HepG2 (cell line): ENCODE data around the gene MTCL1. TPM values are rescaled to one million over a fixed set of nuclear protein-coding genes. Genes with fewer than 3 reads are reported as not detected.

Experiments used
- ATRX ChIP-seq: sonication (generic); formaldehyde crosslinking; IDR thresholded peaks from 2 replicates; pipeline ENCODE4 v1.4.0; 2020; ENCODE audit warnings: missing genetic modification reagents, borderline replicate concordance
- FOSL2 ChIP-seq: sonication (generic); formaldehyde crosslinking; IDR thresholded peaks from 2 replicates; pipeline ENCODE4 v1.4.0; 2020; ENCODE audit warnings: missing genetic modification reagents
- FOXA3 ChIP-seq: IDR thresholded peaks from 2 replicates; pipeline ENCODE4 v1.6.1; 2016; ENCODE audit warnings: missing genetic modification reagents, missing compliant biosample characterization
- KMT2B ChIP-seq: IDR thresholded peaks from 2 replicates; pipeline ENCODE4 v1.6.1; 2016; ENCODE audit warnings: missing genetic modification reagents, missing compliant biosample characterization
- POLR2A ChIP-seq, 2 experiments: IDR thresholded peaks; 2 replicates each; pipeline ENCODE4 v1.6.1; 2011; ENCODE audit warnings: low read depth in 2 of 2, low read length in 2 of 2, mild to moderate bottlenecking in 1 of 2, moderate library complexity in 1 of 2; ENCODE audit not compliant: insufficient read depth in 1 of 2
- RXRA ChIP-seq: sonication (generic); formaldehyde crosslinking; IDR thresholded peaks from 2 replicates; pipeline ENCODE4 v1.5.1; 2020; ENCODE audit warnings: missing genetic modification reagents
- TEAD3 ChIP-seq: optimal IDR thresholded peaks from 2 replicates; pipeline ENCODE3; 2016; ENCODE audit warnings: borderline replicate concordance
- ZFX ChIP-seq: sonication (generic); formaldehyde crosslinking; IDR thresholded peaks from 2 replicates; pipeline ENCODE4 v1.4.0; 2020; ENCODE audit warnings: mild to moderate bottlenecking, low read depth, missing genetic modification reagents, moderate library complexity
- ZNF12 ChIP-seq: sonication (generic); formaldehyde crosslinking; IDR thresholded peaks from 2 replicates; pipeline ENCODE4 v1.5.0; 2020; ENCODE audit warnings: missing genetic modification reagents
- ZNF468 ChIP-seq: sonication (generic); formaldehyde crosslinking; IDR thresholded peaks from 2 replicates; pipeline ENCODE4 v1.8.0; 2022; ENCODE audit warnings: mild to moderate bottlenecking, moderate library complexity, missing genetic modification reagents
- polyA plus RNA-seq, 8 experiments: library from polyadenylated mRNA; depleted of rRNA in 3 of 8; stranded (reverse) in 7 of 8; unstranded in 1 of 8; fragments of >200 nt; fragmentation: Illumina TruSeq in 4 of 8; extraction: Trizol in 4 of 8; gene quantifications; 2 replicates each; pipeline versions ENCODE4 v1.2.1 to v1.2.3, GENCODE V29; 2011 to 2016; ENCODE audit warnings: low read depth in 4 of 8, missing spikeins in 1 of 8, mixed read lengths in 1 of 8; ENCODE audit not compliant: insufficient read depth in 1 of 8
- total RNA-seq, 5 experiments: library from RNA; depleted of rRNA; stranded (reverse); fragments of >200 nt; fragmentation: Illumina TruSeq; extraction: Trizol; gene quantifications; 2 replicates each; pipeline ENCODE4 v1.2.3, GENCODE V29; 2016; ENCODE audit warnings: low read depth in 1 of 5
- TF ChIP-seq, protein P1 (sequence below): sonication (generic); formaldehyde crosslinking; IDR thresholded peaks from 2 replicates; pipeline ENCODE4 v1.4.0; 2020; ENCODE audit warnings: missing genetic modification reagents
- TF ChIP-seq, protein P2 (sequence below): sonication (generic); formaldehyde crosslinking; IDR thresholded peaks from 2 replicates; pipeline ENCODE4 v1.4.0; 2020; ENCODE audit warnings: missing genetic modification reagents
- TF ChIP-seq, protein P3 (sequence below), 2 experiments: sonication (generic) in 1 of 2; formaldehyde crosslinking in 1 of 2; IDR thresholded peaks; 2 replicates each; pipeline versions ENCODE4 v1.4.0 to v1.6.1; 2018 to 2020; ENCODE audit warnings: missing genetic modification reagents in 2 of 2, borderline replicate concordance in 1 of 2, low read depth in 1 of 2, mild to moderate bottlenecking in 1 of 2, missing biosample characterization in 1 of 2
- TF ChIP-seq, protein P4 (sequence below): sonication (generic); formaldehyde crosslinking; IDR thresholded peaks from 2 replicates; pipeline ENCODE4 v1.4.0; 2020; ENCODE audit warnings: missing genetic modification reagents, borderline replicate concordance
- TF ChIP-seq, protein P5 (sequence below): sonication (generic); formaldehyde crosslinking; IDR thresholded peaks from 2 replicates; pipeline ENCODE4 v1.5.1; 2020; ENCODE audit warnings: mild to moderate bottlenecking, missing genetic modification reagents, moderate library complexity

MTCL1 gene
- total and polyA plus RNA-seq, 2 of the 13 experiments (the other 11 are each of a cell fraction or from before 2014, with no cell fraction given), result 3.1 to 3.2 TPM

DNA sequence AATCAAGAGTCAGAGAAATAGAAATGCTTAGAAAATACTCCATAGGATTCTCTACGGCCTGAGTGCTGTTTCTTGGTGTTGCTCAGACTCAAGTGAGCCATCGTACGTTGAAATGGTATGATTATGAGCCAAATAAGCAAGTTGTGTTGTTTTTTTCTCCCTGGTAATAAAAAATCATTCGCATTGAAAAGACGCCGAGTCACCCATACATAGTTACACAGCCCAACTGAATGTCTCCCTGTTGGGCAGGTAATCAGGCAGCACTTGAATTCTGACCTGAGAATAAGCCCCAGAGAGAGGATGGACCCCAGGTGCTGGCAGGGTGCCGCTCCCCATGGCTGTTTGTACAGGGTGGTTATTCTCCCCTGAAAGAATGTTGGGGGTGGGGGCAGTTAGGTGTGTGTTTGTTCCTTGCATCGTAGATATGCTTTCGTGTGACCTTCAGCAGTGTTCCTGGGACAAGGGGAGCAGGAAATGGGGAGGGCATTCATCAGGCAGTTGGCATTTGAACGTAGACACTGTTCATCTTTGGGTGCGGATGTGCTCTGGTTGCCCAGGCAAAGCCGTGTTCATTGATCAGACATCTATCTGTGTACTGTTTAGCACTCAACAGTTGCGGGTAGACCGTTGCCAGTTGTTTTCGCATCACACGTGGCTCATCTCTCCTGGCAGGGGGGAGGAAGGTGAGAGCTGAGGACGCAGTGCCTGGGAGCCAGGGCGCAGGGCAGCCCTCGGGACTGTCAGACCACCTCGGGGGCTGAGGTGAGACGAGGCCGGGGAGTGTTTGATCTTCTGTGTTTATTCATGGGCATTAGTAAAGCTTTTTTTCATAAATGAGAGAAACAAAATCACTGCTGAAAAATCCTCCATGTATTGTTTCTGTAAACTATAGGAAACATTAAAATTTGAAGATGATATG lies 27.3 kb downstream of the MTCL1 start (continued):
- TF ChIP-seq, protein P1, sequence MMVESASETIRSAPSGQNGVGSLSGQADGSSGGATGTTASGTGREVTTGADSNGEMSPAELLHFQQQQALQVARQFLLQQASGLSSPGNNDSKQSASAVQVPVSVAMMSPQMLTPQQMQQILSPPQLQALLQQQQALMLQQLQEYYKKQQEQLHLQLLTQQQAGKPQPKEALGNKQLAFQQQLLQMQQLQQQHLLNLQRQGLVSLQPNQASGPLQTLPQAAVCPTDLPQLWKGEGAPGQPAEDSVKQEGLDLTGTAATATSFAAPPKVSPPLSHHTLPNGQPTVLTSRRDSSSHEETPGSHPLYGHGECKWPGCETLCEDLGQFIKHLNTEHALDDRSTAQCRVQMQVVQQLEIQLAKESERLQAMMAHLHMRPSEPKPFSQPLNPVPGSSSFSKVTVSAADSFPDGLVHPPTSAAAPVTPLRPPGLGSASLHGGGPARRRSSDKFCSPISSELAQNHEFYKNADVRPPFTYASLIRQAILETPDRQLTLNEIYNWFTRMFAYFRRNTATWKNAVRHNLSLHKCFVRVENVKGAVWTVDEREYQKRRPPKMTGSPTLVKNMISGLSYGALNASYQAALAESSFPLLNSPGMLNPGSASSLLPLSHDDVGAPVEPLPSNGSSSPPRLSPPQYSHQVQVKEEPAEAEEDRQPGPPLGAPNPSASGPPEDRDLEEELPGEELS, result peak; percentile 56; the same call in 1 of the 2 replicates
- TF ChIP-seq ZNF12, result no peak
- no peak for TF ChIP-seq KMT2B (CRISPR knock-in tag)
- TF ChIP-seq, protein P2, sequence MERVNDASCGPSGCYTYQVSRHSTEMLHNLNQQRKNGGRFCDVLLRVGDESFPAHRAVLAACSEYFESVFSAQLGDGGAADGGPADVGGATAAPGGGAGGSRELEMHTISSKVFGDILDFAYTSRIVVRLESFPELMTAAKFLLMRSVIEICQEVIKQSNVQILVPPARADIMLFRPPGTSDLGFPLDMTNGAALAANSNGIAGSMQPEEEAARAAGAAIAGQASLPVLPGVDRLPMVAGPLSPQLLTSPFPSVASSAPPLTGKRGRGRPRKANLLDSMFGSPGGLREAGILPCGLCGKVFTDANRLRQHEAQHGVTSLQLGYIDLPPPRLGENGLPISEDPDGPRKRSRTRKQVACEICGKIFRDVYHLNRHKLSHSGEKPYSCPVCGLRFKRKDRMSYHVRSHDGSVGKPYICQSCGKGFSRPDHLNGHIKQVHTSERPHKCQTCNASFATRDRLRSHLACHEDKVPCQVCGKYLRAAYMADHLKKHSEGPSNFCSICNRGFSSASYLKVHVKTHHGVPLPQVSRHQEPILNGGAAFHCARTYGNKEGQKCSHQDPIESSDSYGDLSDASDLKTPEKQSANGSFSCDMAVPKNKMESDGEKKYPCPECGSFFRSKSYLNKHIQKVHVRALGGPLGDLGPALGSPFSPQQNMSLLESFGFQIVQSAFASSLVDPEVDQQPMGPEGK (CRISPR knock-in tag), result peak; percentile 78
- peak; percentile 16; the same call in 1 of the 2 replicates for TF ChIP-seq FOXA3 (CRISPR knock-in tag)
- TF ChIP-seq ATRX (CRISPR knock-in tag), result no peak
- TF ChIP-seq, protein P3, sequence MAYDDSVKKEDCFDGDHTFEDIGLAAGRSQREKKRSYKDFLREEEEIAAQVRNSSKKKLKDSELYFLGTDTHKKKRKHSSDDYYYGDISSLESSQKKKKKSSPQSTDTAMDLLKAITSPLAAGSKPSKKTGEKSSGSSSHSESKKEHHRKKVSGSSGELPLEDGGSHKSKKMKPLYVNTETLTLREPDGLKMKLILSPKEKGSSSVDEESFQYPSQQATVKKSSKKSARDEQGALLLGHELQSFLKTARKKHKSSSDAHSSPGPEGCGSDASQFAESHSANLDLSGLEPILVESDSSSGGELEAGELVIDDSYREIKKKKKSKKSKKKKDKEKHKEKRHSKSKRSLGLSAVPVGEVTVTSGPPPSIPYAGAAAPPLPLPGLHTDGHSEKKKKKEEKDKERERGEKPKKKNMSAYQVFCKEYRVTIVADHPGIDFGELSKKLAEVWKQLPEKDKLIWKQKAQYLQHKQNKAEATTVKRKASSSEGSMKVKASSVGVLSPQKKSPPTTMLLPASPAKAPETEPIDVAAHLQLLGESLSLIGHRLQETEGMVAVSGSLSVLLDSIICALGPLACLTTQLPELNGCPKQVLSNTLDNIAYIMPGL (CRISPR knock-in tag; IDR thresholded peaks at IDR 0.05; ENCODE audit: borderline replicate concordance in 1 of 2, low read depth in 1 of 2), result 0 out of 4 replicates have a peak, but pooled peaks of 1 of the 2 experiments have one; percentile 24
- TF ChIP-seq, protein P4, sequence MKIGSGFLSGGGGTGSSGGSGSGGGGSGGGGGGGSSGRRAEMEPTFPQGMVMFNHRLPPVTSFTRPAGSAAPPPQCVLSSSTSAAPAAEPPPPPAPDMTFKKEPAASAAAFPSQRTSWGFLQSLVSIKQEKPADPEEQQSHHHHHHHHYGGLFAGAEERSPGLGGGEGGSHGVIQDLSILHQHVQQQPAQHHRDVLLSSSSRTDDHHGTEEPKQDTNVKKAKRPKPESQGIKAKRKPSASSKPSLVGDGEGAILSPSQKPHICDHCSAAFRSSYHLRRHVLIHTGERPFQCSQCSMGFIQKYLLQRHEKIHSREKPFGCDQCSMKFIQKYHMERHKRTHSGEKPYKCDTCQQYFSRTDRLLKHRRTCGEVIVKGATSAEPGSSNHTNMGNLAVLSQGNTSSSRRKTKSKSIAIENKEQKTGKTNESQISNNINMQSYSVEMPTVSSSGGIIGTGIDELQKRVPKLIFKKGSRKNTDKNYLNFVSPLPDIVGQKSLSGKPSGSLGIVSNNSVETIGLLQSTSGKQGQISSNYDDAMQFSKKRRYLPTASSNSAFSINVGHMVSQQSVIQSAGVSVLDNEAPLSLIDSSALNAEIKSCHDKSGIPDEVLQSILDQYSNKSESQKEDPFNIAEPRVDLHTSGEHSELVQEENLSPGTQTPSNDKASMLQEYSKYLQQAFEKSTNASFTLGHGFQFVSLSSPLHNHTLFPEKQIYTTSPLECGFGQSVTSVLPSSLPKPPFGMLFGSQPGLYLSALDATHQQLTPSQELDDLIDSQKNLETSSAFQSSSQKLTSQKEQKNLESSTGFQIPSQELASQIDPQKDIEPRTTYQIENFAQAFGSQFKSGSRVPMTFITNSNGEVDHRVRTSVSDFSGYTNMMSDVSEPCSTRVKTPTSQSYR (CRISPR knock-in tag), result peak; percentile 71; the same call in 1 of the 2 replicates
- TF ChIP-seq POLR2A (IDR thresholded peaks at IDR 0.05; ENCODE audit: insufficient read depth in 1 of 2, low read depth in 2 of 2, low read length in 2 of 2), result no peak
- TF ChIP-seq RXRA (CRISPR knock-in tag), result peak; percentile 25; the same call in 1 of the 2 replicates
- TF ChIP-seq, protein P5, sequence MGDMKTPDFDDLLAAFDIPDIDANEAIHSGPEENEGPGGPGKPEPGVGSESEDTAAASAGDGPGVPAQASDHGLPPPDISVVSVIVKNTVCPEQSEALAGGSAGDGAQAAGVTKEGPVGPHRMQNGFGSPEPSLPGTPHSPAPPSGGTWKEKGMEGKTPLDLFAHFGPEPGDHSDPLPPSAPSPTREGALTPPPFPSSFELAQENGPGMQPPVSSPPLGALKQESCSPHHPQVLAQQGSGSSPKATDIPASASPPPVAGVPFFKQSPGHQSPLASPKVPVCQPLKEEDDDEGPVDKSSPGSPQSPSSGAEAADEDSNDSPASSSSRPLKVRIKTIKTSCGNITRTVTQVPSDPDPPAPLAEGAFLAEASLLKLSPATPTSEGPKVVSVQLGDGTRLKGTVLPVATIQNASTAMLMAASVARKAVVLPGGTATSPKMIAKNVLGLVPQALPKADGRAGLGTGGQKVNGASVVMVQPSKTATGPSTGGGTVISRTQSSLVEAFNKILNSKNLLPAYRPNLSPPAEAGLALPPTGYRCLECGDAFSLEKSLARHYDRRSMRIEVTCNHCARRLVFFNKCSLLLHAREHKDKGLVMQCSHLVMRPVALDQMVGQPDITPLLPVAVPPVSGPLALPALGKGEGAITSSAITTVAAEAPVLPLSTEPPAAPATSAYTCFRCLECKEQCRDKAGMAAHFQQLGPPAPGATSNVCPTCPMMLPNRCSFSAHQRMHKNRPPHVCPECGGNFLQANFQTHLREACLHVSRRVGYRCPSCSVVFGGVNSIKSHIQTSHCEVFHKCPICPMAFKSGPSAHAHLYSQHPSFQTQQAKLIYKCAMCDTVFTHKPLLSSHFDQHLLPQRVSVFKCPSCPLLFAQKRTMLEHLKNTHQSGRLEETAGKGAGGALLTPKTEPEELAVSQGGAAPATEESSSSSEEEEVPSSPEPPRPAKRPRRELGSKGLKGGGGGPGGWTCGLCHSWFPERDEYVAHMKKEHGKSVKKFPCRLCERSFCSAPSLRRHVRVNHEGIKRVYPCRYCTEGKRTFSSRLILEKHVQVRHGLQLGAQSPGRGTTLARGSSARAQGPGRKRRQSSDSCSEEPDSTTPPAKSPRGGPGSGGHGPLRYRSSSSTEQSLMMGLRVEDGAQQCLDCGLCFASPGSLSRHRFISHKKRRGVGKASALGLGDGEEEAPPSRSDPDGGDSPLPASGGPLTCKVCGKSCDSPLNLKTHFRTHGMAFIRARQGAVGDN (CRISPR knock-in tag), result peak; percentile 45
- no peak for TF ChIP-seq ZFX
- peak; percentile 68 for TF ChIP-seq TEAD3 (CRISPR knock-in tag)
- TF ChIP-seq FOSL2 (CRISPR knock-in tag), result peak; percentile 65
- TF ChIP-seq ZNF468 (CRISPR knock-in tag), result no peak
